HEK293T (cell line): Measurements from ENCODE around the gene GSTM1.
"Not testable (repeated sequence)": the region's sequence is repeated elsewhere in the genome, so short reads cannot be mapped to it uniquely, and the experiment has no call there.

Experiments
- BHLHE40 ChIP-seq: fragments of 450-650 bp; IDR thresholded peaks from 2 replicates; pipeline ENCODE4 v1.6.1; 2016; ENCODE audit warnings: mild to moderate bottlenecking, moderate library complexity, borderline replicate concordance
- ELF4 ChIP-seq: fragments of 450-650 bp; IDR thresholded peaks from 2 replicates; pipeline ENCODE4 v1.6.1; 2017; ENCODE audit warnings: antibody characterized with exemption
- FOXM1 ChIP-seq: fragments of 450-650 bp; IDR thresholded peaks from 2 replicates; pipeline ENCODE4 v1.6.1; 2017; ENCODE audit warnings: mild to moderate bottlenecking, borderline replicate concordance
- SP1 ChIP-seq: fragments of 450-650 bp; IDR thresholded peaks from 2 replicates; pipeline ENCODE4 v1.6.1; 2017

DNA sequence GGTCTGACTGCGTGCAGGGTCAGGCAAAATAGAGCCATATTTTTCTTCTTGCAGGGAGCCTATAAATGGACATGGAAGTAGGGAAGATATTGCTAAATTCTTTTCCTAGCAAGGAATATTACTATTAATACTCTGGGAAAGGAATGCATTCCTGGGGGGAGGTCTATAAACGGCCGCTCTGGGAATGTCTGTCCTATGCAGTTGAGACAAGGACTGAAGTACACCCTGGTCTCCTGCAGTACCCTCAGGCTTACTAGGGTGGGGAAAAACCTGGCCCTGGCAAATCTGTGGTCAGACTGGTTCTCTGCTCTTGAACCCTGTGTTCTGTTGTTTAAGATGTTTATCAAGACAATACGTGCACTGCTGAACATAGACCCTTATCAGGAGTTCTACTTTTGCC, 21.3 kb downstream of the GSTM1 start:
- not testable (repeated sequence) for TF ChIP-seq FOXM1, ELF4, SP1, BHLHE40
